ENCODE results near the gene COL15A1.

DNA sequence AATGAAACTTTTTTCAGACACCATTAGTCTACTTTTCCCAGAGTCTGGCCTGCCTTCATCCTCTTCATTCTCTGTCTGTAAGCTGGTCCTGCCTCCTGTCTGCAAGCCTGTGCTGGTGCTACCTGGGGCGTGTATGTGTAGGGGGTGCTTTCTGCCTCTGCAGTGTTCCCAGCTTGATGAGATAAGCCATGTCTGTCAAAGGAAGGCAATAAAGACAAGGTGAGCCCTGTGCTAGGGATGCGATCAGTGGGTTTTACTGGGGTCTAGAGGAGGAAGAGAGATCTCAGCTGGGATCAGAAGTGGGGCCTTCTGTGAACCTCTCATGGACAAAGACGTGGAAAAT, 83.2 kb downstream of the COL15A1 start:
- TF ChIP-seq, protein P1, sequence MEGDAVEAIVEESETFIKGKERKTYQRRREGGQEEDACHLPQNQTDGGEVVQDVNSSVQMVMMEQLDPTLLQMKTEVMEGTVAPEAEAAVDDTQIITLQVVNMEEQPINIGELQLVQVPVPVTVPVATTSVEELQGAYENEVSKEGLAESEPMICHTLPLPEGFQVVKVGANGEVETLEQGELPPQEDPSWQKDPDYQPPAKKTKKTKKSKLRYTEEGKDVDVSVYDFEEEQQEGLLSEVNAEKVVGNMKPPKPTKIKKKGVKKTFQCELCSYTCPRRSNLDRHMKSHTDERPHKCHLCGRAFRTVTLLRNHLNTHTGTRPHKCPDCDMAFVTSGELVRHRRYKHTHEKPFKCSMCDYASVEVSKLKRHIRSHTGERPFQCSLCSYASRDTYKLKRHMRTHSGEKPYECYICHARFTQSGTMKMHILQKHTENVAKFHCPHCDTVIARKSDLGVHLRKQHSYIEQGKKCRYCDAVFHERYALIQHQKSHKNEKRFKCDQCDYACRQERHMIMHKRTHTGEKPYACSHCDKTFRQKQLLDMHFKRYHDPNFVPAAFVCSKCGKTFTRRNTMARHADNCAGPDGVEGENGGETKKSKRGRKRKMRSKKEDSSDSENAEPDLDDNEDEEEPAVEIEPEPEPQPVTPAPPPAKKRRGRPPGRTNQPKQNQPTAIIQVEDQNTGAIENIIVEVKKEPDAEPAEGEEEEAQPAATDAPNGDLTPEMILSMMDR (IDR thresholded peaks at IDR 0.05) = no peak
- no peak for TF ChIP-seq POLR2A (IDR thresholded peaks at IDR 0.05)

Data from Peyer's patch (tissue), 4 donors.